HEK293 (cell line): ENCODE results near the gene NME3.
A peak's percentile ranks its signal among the peaks of the same experiment; 100 is the strongest.

Experiments used
- CTCF ChIA-PET: fragments of 350-600 bp; formaldehyde crosslinking; extraction: SDS; loops from one replicate; lab custom pipeline; 2021; ENCODE audit warnings: antibody characterized with exemption; lab: Yijun Ruan, JAX
- POLR2A ChIA-PET: fragments of 300-600 bp; formaldehyde crosslinking; extraction: SDS; loops from one replicate; lab custom pipeline; 2020; ENCODE audit warnings: antibody characterized with exemption, inconsistent platforms; lab: Yijun Ruan, JAX
- H3K27ac ChIP-seq: fragments of 200-500 bp; sonication (Bioruptor generic); 2 replicates; pipeline ENCODE4 v1.5.1; 2014; ENCODE audit warnings: low read depth, low read length, control low read depth, inconsistent platforms; ENCODE audit errors: extremely low read depth
- H3K36me3 ChIP-seq, 2 experiments: fragments of 200-500 bp in 1 of 2; sonication (Bioruptor generic) in 1 of 2; 1 replicate in 1 of 2; 2 replicates in 1 of 2; pipeline ENCODE4 v1.5.1; 2014 to 2017; ENCODE audit warnings: inconsistent platforms in 2 of 2, low read length in 2 of 2; ENCODE audit not compliant: control insufficient read depth in 2 of 2, insufficient read depth in 1 of 2
- H3K4me1 ChIP-seq: fragments of 200-500 bp; sonication (Bioruptor generic); 2 replicates; pipeline ENCODE4 v1.5.1; 2014; ENCODE audit warnings: mild to moderate bottlenecking, low read length, inconsistent platforms; ENCODE audit not compliant: control insufficient read depth, insufficient read depth
- H3K4me3 ChIP-seq: 2 replicates; pipeline ENCODE4 v1.5.1; 2011; ENCODE audit warnings: low read depth, mild to moderate bottlenecking, control low read depth, low read length, moderate library complexity
- H3K9me3 ChIP-seq: fragments of 200-500 bp; sonication (Bioruptor generic); 2 replicates; pipeline ENCODE4 v1.5.1; 2014; ENCODE audit warnings: low read depth, low read length, inconsistent platforms; ENCODE audit not compliant: control insufficient read depth, insufficient read depth
- EGR2 ChIP-seq: fragments of 450-650 bp; formaldehyde crosslinking; IDR thresholded peaks from 2 replicates; pipeline ENCODE4 v1.5.1; 2016; ENCODE audit warnings: low read depth, missing biosample characterization, missing genetic modification characterization
- GLIS1 ChIP-seq: fragments of 450-650 bp; formaldehyde crosslinking; IDR thresholded peaks from 2 replicates; pipeline ENCODE4 v1.5.1; 2016; ENCODE audit warnings: missing biosample characterization, missing genetic modification characterization
- GLIS2 ChIP-seq: fragments of 450-650 bp; formaldehyde crosslinking; IDR thresholded peaks from 2 replicates; pipeline ENCODE4 v1.5.1; 2016; ENCODE audit warnings: missing biosample characterization, missing genetic modification characterization
- MYNN ChIP-seq: fragments of 450-650 bp; formaldehyde crosslinking; IDR thresholded peaks from 2 replicates; pipeline ENCODE4 v1.5.1; 2016; ENCODE audit warnings: missing biosample characterization, missing genetic modification characterization, borderline replicate concordance
- SCRT1 ChIP-seq: fragments of 450-650 bp; formaldehyde crosslinking; IDR thresholded peaks from 2 replicates; pipeline ENCODE4 v1.5.1; 2016; ENCODE audit warnings: missing biosample characterization, missing genetic modification characterization, borderline replicate concordance
- SCRT2 ChIP-seq: fragments of 450-650 bp; formaldehyde crosslinking; IDR thresholded peaks from 2 replicates; pipeline ENCODE4 v1.5.1; 2016; ENCODE audit warnings: missing biosample characterization, missing genetic modification characterization
- SETDB1 ChIP-seq: IDR thresholded peaks from one replicate; pipeline ENCODE4 v1.6.1; 2017; ENCODE audit warnings: mild to moderate bottlenecking, low read length, moderate library complexity, mixed read lengths; ENCODE audit not compliant: insufficient read length
- WT1 ChIP-seq: fragments of 450-650 bp; formaldehyde crosslinking; IDR thresholded peaks from 2 replicates; pipeline ENCODE4 v1.5.1; 2016; ENCODE audit warnings: missing biosample characterization, missing genetic modification characterization
- ZBTB21 ChIP-seq: fragments of 450-650 bp; formaldehyde crosslinking; IDR thresholded peaks from 2 replicates; pipeline ENCODE4 v1.5.1; 2017; ENCODE audit warnings: missing biosample characterization, missing genetic modification characterization
- ZBTB8A ChIP-seq: fragments of 450-650 bp; formaldehyde crosslinking; IDR thresholded peaks from 2 replicates; pipeline ENCODE4 v1.5.1; 2016; ENCODE audit warnings: missing biosample characterization, missing genetic modification characterization
- ZNF221 ChIP-seq: fragments of 450-650 bp; formaldehyde crosslinking; IDR thresholded peaks from 2 replicates; pipeline ENCODE4 v1.5.1; 2017; ENCODE audit warnings: missing biosample characterization, missing genetic modification characterization, borderline replicate concordance
- ZNF416 ChIP-seq: fragments of 450-650 bp; formaldehyde crosslinking; IDR thresholded peaks from 2 replicates; pipeline ENCODE4 v1.5.1; 2016; ENCODE audit warnings: missing biosample characterization, missing genetic modification characterization
- ZNF423 ChIP-seq: fragments of 450-650 bp; formaldehyde crosslinking; IDR thresholded peaks from 2 replicates; pipeline ENCODE4 v1.5.1; 2016; ENCODE audit warnings: missing biosample characterization, missing genetic modification characterization
- ZNF621 ChIP-seq: fragments of 450-650 bp; formaldehyde crosslinking; IDR thresholded peaks from 2 replicates; pipeline ENCODE4 v1.5.1; 2017; ENCODE audit warnings: missing biosample characterization, missing genetic modification characterization
- ZNF623 ChIP-seq: fragments of 450-650 bp; formaldehyde crosslinking; IDR thresholded peaks from 2 replicates; pipeline ENCODE4 v1.5.1; 2016; ENCODE audit warnings: missing biosample characterization, missing genetic modification characterization
- ZNF629 ChIP-seq: fragments of 450-650 bp; formaldehyde crosslinking; IDR thresholded peaks from 2 replicates; pipeline ENCODE4 v1.5.1; 2017; ENCODE audit warnings: missing biosample characterization, missing genetic modification characterization
- ZNF677 ChIP-seq: fragments of 450-650 bp; IDR thresholded peaks from 2 replicates; pipeline ENCODE4 v1.5.0; 2018; ENCODE audit warnings: missing biosample characterization, mild to moderate bottlenecking, missing genetic modification characterization, moderate library complexity
- ZNF776 ChIP-seq: fragments of 450-650 bp; formaldehyde crosslinking; IDR thresholded peaks from 2 replicates; pipeline ENCODE4 v1.5.0; 2017; ENCODE audit warnings: missing biosample characterization, missing genetic modification characterization, borderline replicate concordance
- TF ChIP-seq, protein P1 (sequence below): fragments of 450-650 bp; formaldehyde crosslinking; IDR thresholded peaks from 2 replicates; pipeline ENCODE4 v1.5.0; 2017; ENCODE audit warnings: missing biosample characterization, missing genetic modification characterization, borderline replicate concordance
- TF ChIP-seq, protein P2 (sequence below): fragments of 450-650 bp; formaldehyde crosslinking; IDR thresholded peaks from 2 replicates; pipeline ENCODE4 v1.5.1; 2016; ENCODE audit warnings: missing biosample characterization, missing genetic modification characterization
- TF ChIP-seq, protein P3 (sequence below): fragments of 450-650 bp; formaldehyde crosslinking; IDR thresholded peaks from 2 replicates; pipeline ENCODE4 v1.5.1; 2016; ENCODE audit warnings: missing biosample characterization, missing genetic modification characterization

NME3 gene

DNA sequence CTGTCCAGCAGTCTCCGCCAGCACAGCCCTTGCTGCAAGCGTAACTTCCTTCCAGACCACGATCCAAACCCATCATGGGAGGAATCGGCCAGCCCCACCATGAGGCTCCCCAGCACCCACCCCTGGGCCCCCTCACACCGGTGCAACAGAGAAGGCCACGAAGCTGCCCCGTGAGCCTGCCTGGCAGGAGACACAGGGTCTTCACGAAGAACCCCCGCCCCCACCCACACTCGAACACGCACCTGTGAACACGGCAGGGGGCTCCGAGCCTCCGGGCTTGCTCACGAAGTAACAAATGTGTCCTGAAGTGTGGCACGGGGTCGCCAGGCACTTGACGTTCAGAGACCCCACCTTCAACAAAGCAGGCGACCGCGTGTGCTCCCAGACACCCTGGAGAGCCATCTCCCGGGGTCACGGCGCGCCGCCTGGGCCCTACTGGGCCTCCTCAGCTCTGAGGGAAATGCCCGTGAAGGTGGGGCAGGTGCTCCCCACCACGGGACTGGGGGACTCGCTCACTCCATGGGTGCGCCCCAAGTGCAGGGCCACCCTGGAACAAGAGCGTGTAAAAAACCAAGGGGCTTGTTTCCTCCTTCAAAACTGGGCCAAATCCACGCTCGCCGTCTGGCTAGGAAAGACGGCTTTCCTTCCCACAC is 47.7 kb upstream of the NME3 start:
- H3K27ac ChIP-seq: no peak overlapping the region
- H3K9me3 ChIP-seq: no peaks in the 10 kb centered on the region
- H3K36me3 ChIP-seq: peaks cover 0 to 67% of the 10 kb centered on the region in 2 experiments; a peak in 2 of 3 replicates
- no peaks in the 10 kb centered on the region for H3K4me1 ChIP-seq
- CTCF ChIA-PET: no interaction called here
- POLR2A ChIA-PET: no interaction called here
- no peak overlapping the region for H3K4me3 ChIP-seq
- no peak for TF ChIP-seq ZNF629
- TF ChIP-seq SCRT1: 0 out of 2 replicates have a peak, but pooled peaks have one; percentile 2

DNA sequence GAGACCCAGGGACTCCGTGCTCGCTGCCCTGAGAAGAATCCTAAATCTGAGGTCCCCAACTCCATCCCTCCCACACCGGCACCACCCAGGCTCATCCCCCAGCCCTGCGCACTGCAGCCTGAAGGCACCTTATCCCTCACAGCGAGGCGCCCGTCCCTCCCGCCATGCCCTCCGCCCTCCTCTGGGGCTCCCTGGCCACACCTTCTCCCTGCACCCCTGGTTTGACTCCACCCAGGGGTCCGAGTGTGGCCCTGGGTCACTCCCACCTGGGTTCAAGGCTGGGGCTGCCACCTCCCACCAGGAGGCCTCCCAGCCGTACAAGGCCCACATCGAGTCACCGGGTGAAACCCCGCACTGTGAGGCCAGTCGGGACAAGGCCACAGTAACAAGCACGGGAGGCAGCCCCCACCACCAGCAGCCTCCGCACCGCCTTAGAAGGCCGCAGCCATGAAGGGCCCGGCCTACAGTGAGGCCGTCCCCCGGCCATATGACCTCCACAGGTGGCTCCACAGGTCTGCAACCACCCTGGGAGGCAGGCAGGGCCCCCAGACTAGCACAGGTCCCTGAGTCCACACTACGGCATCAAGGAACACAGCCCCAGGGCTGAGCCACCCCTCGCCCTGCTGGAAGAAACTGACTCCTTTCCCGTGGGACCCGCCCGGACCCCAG is 47.0 kb upstream of the NME3 start:
- Histone ChIP-seq H3K9me3 (no peaks in the 10 kb centered on the region), H3K36me3 (peaks cover 0 to 73% of the 10 kb centered on the region in 2 experiments; a peak in 2 of 3 replicates), H3K4me1 (no peaks in the 10 kb centered on the region), H3K27ac (no peak overlapping the region), H3K4me3 (no peak overlapping the region)
- TF ChIP-seq, protein P1, sequence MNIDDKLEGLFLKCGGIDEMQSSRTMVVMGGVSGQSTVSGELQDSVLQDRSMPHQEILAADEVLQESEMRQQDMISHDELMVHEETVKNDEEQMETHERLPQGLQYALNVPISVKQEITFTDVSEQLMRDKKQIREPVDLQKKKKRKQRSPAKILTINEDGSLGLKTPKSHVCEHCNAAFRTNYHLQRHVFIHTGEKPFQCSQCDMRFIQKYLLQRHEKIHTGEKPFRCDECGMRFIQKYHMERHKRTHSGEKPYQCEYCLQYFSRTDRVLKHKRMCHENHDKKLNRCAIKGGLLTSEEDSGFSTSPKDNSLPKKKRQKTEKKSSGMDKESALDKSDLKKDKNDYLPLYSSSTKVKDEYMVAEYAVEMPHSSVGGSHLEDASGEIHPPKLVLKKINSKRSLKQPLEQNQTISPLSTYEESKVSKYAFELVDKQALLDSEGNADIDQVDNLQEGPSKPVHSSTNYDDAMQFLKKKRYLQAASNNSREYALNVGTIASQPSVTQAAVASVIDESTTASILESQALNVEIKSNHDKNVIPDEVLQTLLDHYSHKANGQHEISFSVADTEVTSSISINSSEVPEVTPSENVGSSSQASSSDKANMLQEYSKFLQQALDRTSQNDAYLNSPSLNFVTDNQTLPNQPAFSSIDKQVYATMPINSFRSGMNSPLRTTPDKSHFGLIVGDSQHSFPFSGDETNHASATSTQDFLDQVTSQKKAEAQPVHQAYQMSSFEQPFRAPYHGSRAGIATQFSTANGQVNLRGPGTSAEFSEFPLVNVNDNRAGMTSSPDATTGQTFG (tag by site-specific recombination): no peak
- TF ChIP-seq ZNF416 (tag by site-specific recombination) (no peak), ZNF423 (tag by site-specific recombination) (no peak), SCRT1 (peak; percentile 80), ZBTB21 (tag by site-specific recombination) (no peak), ZNF221 (tag by site-specific recombination) (no peak), GLIS1 (no peak), ZBTB8A (tag by site-specific recombination) (no peak), SCRT2 (tag by site-specific recombination) (peak; percentile 86), WT1 (no peak), GLIS2 (tag by site-specific recombination) (0 out of 2 replicates have a peak, but pooled peaks have one; percentile 24), SETDB1 (no peak), EGR2 (no peak), ZNF623 (tag by site-specific recombination) (no peak)
- TF ChIP-seq, protein P2, sequence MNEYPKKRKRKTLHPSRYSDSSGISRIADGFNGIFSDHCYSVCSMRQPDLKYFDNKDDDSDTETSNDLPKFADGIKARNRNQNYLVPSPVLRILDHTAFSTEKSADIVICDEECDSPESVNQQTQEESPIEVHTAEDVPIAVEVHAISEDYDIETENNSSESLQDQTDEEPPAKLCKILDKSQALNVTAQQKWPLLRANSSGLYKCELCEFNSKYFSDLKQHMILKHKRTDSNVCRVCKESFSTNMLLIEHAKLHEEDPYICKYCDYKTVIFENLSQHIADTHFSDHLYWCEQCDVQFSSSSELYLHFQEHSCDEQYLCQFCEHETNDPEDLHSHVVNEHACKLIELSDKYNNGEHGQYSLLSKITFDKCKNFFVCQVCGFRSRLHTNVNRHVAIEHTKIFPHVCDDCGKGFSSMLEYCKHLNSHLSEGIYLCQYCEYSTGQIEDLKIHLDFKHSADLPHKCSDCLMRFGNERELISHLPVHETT (tag by site-specific recombination): no peak
- TF ChIP-seq, protein P3, sequence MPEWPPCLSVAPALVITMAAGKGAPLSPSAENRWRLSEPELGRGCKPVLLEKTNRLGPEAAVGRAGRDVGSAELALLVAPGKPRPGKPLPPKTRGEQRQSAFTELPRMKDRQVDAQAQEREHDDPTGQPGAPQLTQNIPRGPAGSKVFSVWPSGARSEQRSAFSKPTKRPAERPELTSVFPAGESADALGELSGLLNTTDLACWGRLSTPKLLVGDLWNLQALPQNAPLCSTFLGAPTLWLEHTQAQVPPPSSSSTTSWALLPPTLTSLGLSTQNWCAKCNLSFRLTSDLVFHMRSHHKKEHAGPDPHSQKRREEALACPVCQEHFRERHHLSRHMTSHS (tag by site-specific recombination): no peak
- POLR2A ChIA-PET: no interaction called here
- CTCF ChIA-PET: no interaction called here

DNA sequence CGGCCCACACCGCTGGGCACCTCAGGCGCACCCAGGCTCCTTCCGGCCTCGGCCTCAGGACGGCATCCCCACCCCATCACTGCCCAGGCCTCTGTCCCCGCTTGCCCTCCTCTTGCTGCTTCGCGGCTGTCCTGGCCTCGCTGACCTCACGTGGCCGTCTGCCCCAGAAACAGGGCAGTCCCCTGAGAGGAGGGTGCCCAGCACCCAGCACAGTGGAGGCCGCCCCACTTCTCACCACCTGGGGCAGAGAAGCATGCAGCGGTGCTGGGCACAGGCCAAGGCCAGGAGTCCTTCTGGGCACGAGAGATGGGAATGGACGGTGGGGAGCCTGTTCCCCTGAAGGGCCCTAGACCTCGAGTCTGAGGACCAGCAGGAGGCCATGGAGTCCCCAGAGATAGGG is 46.4 kb upstream of the NME3 start:
- TF ChIP-seq MYNN (tag by site-specific recombination) (no peak), ZNF776 (tag by site-specific recombination) (no peak), ZNF677 (no peak), ZNF621 (tag by site-specific recombination) (no peak)
- Histone ChIP-seq H3K4me3 (no peak overlapping the region), H3K9me3 (no peaks in the 10 kb centered on the region), H3K36me3 (peaks cover 0 to 74% of the 10 kb centered on the region in 2 experiments; a peak in 2 of 3 replicates), H3K27ac (no peak overlapping the region), H3K4me1 (no peaks in the 10 kb centered on the region)
- ChIA-PET POLR2A (no interaction called here), CTCF (no interaction called here)
